ENCODE results near the gene ANTXRL. TPM values are rescaled to one million over a fixed set of nuclear protein-coding genes. Genes with fewer than 3 reads are reported as not detected.
A peak's percentile ranks its signal among the peaks of the same experiment; 100 is the strongest.
"Not testable (repeated sequence)": the region's sequence is repeated elsewhere in the genome, so short reads cannot be mapped to it uniquely, and the experiment has no call there.

The ANTXRL gene
- total RNA-seq, 1 donor from 2014 or later, result not detected

DNA sequence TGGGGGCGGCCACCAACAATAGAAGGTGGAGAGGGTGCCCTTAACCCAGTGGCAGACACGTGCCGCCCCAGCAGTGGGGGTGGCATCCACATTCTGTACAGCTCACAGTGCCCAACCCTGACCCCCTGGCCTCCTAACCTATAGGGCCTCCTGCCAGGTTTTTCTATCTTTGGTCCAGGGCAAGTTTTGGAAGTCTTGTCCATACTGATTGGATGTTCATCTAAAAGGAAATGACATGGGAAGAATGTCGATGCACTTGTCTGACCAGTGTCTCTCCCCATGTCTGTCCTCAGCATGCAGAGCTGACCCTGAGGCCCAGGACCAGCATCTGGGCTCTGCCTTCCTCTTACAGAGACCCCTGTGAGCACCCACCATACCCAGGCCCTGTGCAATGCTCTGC lies 32.3 kb upstream of the ANTXRL start:
- DNase-seq, result no peak

DNA sequence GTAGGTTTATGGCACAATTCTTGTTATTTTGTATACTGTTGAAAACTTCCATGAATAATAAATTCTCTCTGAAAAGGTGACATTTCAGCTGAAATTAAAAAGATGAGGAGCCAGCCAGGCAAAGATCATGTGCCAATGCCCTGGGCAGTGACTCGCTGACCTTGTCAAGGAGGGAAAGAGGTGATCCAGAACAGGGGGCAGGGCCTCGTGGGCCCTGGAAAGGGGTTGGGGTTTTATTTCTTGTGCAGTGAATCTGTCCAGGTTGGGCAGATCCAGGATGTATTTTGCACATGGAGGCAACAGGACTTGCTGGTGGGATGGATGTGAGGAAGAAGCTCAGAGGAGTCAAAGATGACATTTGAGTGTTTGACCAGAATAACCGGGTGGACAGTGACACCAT lies 31.6 kb upstream of the ANTXRL start:
- DNase-seq, result not testable (repeated sequence)

DNA sequence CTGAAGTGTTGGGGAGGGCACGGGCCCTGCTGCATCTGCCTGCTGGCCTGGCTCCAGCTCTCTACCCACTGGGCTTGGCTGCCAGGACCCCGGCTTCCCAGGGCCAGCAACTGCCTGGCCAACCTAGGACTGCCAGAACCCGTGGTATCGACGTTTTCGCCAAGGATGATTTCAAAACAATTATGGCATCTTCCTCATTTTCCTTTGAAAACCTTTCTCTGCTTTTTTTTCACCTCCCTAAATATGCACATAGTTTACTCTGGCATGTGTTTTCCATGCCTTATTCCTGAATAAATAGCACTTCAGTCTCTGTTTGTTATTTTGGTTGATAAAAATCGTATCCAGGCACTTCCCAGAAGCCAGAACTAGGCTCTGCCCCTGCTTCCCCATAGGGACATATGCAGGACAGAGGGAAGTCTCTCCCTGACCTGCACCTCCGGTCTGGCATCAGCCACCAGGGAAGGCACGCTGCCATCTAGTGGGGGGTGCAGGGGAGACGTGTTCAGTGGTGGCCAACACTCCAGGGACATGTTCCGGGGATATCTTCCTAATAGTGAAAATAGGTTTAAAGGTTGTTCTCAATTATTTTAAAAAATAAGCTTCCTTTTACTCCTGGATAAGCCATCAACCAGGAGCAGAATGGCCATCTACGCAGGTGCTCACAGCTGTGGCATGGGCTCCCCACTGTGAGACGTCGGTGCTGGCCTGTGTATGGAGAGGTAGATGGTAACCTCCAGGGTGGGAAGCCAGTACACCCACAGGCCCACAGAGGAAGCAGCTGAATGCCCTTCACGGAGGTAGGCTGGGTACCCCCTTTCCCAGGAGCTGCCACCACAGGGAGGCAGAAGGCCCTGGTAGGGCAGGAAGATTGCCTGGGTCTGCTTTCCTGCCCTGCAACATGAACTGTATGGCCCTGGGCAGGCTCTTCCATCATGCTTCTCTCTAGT lies 30.7 kb upstream of the ANTXRL start:
- peak; percentile 39 for DNase-seq

DNA sequence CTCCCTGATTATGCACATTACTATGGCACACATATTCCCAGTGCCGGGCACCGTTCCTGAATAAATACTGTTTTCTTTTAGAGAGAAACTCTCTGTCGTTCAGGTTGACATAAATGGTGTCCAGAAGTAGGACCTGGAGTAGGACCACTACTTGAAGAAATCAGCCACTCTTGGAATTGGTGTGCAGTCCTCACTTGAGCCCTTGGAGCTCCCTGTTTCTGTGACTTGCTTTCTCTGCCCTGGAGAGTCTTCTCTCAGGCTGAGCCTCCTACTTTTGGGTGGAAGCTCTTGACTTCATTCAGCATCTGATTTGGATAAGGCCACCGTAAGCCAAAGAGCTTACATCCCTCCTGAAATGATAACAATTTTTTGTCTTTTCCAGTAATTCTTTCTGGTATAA lies 29.7 kb upstream of the ANTXRL start:
- DNase-seq, result no peak

DNA sequence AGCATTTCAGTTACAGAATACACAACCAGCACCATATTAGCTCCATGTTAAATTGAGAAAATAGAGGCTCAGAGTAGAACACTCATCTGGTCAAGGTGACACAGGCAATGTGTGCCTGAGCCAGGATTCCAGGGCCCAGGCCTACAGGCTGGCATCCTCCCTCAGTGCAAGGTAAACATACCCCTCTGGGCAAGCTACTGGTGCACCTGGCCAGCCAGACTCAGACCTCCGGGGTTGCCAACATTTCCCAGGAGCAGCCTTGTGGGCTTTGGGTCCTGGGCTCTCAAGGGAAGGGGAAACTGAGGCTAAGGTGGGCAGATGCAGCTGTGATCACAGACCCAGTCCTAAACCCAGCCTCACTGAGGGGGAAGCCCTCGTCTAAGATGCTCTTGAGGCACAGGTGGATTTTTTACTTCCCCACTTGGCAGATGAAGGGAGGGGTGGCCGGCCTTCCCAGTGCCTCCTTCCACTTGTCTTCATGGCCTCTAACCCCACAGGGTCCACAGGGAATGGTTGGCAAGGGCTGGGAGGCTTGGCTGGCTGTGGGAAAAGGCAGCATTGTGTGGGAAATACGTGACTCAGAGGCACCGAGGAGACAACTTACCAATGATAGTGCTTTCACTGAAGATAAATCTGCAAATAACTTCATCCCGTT lies 23.8 kb upstream of the ANTXRL start:
- not testable (repeated sequence) for DNase-seq

DNA sequence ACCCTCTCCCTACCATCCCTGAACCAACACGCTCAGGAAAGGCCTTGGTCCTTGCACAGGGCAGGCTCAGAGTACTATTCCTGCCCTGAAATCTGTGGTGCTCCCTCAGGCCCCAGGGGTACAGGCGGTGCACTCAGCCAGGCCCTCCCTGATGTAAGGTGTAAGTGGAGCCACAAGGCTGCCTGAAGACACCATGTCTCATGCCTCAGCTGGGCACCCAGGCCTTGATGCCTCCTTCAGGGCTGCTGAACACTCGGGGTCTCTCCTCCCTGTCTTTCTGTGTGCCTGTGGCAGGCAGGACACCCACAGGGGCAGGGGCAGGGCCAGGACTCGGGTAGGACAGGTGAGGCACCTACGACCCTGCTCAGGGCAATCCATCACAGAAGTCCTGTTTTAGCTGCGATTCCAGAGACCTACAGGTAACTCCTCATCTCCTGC lies 22.9 kb upstream of the ANTXRL start:
- no peak for DNase-seq

DNA sequence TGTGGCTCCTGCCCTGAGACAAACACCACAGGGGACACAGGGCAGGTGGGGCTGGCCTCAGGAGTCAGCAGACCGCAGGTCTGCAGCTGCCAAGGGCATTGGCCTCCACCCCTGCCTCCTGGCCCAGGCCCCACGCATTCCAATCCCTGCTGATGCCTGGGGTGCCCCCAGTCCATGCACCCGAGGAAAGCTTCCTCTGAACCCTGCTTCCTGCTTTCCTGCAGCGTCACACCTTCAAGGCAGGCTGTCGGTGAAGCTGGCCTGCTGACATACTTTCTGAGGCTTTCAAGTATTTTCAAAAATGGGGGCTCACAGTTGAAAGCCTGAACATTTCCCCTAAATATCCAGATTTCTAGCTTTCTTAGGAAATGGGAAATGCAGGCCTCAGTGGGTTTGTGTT lies 22.5 kb upstream of the ANTXRL start:
- no peak for DNase-seq

DNA sequence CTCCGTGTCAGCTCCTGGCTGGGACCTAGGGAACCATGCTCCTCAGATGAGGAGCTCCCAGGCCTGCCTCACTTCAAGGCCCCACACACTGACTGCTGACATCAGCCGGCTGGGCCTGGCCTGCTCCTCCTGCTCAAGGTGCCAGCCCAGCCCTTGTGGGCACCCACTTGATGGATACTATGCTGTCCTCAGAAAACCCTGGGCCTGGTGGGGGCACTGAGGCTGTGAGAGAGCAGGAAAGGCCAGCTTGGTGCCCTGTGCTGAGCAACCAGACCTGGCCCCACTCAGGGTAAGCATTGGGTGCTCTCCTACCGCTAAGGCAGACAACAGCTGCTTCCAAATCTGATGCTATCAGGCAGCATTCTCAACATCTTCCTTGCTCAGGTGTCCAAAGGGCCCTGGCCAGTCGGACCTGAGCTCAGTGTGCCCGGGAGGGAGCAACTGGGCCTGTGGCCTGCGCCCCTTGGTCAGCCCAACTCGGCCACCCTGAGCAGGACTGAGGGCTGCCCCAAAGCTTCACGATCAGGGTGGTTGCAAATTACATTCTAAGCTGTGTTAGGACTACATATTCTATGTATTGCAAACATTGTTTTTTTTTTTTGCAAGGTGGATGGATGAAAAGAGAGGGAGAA lies 21.9 kb upstream of the ANTXRL start:
- no peak for DNase-seq

DNA sequence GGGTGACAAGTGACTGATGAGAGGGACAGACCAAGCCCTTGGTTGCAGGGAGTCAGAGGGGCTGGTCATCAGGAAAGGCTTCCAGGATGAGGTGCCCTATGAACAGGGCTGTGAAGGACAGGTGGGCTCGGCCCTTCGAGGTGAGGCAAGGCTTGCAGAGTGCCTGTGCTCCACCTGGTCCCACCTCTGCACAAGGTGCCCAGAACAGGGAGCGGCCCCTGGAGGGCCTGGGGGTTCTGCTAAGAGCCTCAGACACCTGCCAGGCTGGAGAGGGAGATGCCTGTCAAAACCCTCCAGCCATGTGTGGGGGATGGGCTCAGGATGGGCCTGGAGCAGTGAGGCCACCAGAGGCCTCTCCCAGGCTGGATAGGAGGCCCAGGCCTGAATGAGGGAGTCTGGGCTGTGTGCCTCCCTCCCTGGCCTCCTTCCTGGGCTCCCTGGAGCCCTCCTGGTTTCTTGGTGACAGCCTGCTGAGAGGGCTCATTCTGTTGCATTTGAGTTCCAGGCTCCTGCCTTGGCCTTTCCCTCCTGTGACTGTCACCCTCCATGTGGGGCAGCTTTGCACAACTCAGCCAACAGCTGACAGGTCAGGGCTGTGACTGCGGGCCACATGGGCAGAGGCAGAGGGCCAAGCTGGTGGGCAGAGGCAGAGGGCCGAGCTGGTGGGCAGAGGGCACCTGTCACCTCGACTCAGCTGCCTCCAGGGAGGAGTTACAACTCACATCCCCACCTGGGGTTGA lies 21.1 kb upstream of the ANTXRL start:
- not testable (repeated sequence) for DNase-seq

DNA sequence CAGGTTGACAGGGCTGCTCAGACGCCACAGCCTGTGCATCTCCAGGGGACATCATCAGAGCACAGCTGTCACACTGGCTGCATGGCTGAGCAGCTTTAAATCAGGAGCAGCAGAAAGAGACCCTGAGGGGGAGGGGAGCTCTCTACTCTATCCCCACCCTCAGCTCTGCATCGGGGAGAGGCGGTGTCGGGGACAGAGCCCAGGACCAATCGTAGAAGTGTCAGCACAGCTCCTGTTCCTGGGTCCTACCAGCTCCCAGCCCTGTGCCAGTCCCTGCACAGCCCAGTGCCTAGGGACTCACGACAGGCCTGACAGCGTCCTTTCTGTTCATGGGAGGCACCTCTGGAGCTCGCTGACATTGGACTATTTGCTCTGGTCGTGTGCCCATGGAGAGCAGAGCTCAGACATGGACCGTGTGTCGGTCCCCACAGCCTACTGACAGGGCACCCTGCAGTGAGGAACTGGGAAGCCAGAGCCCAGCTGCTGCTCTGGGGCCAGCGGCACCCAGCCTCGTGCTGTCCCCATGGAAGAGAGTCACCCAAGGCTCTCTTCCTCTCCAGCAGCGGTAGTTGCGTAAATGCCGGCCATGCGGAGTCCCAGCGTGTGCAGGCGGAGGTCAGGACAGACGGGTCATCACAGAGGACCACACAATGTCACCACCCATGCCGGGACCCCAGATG lies 20.4 kb upstream of the ANTXRL start:
- DNase-seq, result no peak

DNA sequence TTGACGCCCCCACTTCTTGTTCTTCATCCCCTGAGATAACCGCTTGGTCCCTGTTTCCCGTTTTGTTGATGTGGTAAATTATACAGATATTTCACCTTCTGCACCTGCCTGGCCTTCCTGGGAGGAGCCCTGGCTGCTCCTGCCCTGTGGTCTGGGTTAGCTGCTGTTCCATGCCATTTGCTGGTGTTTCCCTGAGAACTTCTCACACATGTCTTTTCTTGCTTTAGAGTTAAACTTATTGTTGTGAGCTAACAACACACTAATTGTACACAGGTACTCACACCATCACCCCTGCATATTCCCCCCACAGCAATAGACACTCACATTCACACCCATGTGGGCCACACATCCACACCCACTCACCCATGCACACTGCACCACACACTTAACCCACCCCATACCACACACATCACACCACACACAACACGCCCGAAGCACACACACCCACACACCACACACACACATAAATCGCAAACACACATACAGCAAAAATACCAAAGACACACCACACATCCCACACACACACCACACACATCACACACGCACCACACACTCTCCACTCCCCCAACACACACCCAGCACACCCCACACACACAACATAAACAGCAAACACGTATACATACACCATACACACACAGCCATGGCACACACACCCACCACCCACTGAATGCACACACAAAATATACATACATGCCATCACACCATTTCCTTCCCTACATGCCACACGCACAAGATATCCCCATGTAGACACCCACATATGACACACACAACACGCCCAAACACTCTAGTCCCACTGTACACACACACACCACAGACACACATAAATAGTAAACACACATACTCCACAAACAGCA lies 19.4 kb upstream of the ANTXRL start:
- DNase-seq, result no peak

DNA sequence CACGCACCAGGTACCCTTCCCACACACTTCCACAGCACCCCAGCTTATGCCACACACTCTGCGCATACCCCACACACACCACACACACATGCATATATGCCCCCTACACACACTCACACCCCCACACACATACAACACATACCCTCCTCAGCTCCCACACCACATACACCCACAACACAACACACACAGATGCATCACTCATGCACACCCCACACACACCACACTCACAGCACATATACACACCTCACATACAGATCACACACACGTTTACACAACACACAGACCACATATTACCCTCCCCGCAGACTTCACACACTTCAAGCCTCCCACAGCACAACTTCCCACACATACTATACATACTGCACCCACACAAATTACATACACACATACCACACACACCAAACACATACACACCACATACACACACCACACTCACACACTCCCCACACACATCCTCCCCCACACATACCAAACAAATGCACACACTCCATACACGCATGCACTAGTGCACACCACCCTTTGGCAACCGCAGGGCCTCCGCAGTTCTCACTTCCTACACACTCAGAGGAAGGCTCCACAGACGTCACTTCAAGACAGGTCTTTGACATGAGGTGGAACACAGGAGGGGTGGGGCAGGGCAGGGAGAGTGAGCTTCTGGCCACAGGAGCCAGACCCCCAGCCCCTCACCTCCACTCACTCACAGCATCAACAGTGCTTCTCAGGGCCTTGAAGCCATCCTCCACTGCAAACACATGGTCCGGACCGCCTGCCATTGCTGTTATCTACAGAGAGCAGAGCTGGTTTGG lies 18.5 kb upstream of the ANTXRL start:
- no peak for DNase-seq

DNA sequence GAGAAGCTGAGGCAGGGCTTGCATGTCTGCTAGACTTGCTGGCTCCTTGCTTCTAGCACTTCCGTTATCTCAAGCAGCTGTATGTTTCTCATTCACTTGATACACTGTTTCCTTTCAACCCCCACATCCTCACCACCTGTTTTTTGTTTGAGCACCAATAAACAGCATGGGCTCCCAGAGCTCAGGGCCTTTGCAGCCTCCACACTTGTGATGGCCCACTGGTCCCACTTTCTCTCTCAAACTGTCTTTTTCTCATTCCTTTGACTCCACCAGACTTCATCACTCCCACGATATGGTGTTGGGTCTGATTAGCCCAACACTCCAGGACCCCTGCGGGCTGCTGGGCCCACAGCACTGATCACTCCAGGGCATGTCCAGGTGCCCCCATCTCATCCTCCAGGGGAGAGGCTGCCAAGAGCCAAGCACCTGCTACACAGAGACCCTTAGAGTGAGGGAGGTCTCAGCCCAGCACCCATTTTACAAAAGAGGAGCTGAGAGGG lies 17.2 kb upstream of the ANTXRL start:
- DNase-seq, result not testable (repeated sequence)

DNA sequence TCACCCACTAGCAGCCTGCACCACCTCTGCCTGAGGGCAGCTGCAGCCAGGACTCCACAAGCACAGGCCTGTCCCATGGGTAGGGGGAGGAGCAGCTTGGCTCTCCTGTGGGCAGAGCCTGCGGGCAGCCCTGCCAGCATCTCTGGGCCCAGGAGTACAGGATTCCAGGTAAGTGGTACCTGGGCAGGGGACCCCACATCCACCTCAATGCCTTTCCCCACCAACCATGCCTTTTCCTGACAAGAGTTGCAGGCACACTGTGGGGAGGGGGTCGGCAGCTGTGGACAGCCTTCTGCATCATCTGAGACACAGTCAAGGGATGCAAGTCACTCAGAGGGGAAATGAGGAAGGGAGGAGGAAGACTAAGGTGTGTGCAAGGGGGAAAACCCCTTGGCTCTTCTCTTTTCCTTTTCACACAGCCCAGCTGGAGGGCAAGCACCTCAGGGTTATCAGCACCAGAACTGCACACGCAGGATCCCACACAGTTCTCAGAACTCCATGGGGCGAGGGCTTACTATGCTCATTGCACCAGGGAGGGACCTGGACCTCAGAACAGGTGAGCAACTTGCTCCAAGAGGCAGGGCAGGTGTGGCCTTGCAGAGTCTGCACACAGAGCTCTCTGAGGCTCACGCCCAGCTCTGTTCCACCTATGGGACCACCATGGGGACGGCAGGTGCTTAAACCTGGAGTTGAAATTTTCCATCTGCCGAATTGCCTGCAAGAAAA lies 16.5 kb upstream of the ANTXRL start:
- DNase-seq, result no peak

DNA sequence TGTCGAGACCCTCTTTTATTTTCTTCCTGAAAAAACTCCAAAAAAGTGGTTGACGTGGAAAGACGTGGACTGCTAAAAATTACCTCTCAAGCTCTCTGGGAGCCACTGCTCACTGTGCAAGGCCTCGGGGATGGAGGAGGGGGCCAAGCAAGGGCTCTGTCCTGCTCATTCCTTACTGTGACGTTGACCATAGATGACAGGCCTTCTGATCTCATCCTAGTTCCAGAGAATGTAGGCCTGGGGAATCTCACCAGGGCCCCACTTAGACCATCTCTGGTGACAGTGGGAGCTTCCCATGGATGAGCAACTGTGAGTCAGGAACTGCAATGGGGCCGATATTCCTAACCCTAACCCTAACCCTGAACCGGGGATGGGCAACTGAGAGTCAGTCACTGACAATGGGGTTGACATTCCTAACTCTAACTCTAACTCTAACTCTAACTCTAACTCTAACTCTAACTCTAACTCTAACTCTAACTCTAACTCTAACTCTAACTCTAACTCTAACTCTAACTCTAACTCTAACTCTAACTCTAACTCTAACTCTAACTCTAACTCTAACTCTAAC lies 15.8 kb upstream of the ANTXRL start:
- DNase-seq, result not testable (repeated sequence)

DNA sequence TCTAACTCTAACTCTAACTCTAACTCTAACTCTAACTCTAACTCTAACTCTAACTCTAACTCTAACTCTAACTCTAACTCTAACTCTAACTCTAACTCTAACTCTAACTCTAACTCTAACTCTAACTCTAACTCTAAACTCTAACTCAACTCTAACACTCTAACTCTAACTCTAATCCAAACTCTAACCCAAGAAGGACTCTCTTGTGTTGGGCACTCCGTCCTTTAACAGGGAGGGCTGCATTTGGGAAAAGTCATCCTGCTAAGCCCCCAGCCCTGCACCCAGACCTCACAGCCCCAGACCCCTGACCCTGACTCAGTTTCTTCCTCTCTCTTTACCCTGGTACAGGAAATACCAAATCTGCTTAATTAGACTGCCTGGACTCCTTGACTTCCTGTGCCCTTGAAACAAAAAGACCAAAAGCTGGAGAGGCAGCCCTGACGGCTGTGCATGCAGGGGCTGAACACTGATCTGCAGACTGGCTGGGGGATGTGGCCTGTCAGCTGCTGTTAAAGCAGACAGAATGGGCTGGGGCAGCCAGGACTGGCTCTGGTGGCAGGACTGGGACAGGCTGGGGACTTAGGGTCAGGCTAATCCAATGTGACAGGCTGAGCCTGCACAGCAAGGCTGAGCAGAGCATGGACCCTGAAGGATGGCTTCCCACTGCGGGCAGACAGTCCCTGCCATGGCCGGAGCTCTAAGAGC lies 14.8 kb upstream of the ANTXRL start:
- DNase-seq, result not testable (repeated sequence)

DNA sequence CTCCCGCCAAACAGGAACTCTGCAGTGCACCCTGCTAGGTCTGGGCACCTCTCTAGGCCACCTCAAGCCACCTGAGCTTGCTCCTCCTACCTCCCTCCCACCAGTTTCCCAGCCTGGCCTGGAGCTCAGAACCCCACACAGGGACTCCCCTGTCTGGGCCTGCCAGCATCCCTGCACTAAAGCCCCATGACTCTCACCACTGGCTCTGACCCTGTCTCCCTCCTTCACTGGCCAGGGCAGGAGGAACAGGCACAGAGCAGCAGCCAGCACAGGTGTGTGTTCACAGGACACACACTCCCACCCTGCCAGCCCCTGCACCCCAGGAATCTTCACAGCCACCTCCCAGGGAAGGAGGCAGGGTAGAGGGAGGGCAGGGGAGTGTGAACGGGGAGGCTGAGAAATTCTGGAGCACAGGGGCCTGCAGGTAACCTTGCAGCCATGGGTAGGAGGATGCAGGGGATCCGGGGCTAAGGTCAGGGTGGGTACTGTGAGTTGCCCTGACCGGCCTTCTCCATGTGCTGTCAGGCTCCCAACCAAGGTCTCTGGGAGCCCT lies 13.9 kb upstream of the ANTXRL start:
- DNase-seq, result no peak

All from tongue (tissue), 2 donors.